Islet of Langerhans (tissue), 1 donor: Measurements from ENCODE around the gene BTC.
"Not testable (repeated sequence)": the region's sequence is repeated elsewhere in the genome, so short reads cannot be mapped to it uniquely, and the experiment has no call there.

Source experiments
- FAIRE-seq: peaks from one replicate; lab custom pipeline; 2011; peaks lifted over from hg19 to GRCh38; lab: Jason Lieb, UNC

The BTC gene, protein sequence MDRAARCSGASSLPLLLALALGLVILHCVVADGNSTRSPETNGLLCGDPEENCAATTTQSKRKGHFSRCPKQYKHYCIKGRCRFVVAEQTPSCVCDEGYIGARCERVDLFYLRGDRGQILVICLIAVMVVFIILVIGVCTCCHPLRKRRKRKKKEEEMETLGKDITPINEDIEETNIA

DNA sequence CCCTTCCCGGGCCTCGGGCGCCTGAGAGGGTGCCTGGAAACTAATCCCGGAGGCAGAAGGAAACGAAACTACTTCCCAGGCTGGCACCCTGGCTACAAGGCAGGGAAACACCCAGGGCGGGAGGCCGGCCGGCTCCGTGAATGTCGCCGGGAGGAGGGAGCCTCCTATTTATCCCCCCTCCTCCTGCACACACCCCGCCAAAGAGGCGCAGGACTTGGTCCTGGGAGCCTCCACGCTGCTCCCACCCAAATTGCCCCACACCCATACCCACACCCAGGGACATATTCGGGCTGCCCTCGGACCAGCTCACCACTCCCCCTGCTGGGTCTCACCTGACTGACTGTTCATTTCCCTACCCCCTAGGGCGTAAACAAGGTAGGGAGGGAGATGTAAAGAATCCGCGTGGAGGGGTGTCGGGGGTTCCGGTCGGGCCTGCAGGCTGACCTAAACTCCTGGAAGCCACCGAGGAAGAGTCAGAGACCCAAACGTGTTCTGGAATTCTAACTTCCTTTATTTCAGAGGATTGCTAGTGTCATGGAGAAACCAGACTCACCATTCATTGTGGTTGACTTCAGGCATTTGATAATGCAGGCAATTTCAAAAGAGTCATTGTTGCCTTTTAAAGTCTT lies at the start of gene BTC:
BTC (minus strand) TSS at position 142 of the 629 bp plus-strand sequence. CDS start 198 bp downstream, outside the sequence.
- peak; percentile 17 for FAIRE-seq

DNA sequence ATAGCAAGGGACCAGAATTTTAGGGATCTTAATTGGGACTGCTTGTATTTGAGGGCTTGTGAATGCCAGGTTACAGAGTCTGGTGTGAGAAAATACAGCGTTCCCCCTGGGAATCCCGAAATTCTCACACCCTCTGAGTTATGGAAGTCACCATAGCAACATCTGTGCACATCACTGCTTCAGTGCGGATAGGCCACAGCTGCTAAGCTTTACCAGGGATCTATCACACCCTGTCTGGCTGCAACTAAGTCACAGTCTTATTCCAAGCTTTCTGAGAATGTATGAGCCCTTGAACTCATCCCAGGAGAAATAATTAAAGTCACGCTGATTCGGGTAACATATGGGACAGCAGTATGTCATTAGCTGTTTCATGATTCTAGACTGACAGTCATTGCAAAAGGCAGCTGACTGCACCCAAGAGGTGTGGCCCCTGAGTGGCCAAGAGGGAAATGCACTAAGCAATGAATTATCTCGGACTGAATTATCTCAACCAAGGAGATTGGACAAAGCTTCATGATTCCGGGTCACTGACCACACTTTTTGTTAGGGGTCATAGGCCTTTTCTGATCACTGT lies 46.7 kb upstream of the BTC start:
- no peak for FAIRE-seq

DNA sequence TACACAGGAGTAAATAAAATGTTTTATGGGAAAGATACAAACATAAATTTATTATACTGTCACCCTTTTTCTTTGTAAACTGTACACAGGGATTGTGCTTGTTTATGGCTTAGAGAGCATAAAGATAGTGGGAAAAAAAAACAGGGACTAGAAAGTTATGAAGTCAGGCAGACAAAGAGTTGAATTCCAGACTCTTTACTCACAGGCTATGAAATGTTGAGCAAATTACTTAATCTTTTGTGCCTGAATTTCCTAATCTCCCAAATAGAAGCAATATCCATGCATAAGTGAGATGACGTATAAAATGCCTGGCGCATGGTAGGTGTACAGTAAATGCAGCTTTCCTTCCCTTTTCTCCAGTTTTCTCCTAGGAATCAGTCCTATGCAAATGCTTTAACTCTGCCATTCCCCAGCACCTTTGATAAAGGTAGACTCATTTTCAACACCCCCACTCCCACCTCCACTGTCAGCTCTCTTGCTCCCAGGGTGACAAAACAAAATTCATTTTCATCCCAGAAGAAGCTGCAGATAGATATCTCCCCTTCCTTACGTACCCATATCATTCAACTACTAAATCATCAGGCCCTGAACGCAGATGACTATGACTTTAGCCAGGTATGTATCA lies 44.5 kb upstream of the BTC start:
- FAIRE-seq: no peak

DNA sequence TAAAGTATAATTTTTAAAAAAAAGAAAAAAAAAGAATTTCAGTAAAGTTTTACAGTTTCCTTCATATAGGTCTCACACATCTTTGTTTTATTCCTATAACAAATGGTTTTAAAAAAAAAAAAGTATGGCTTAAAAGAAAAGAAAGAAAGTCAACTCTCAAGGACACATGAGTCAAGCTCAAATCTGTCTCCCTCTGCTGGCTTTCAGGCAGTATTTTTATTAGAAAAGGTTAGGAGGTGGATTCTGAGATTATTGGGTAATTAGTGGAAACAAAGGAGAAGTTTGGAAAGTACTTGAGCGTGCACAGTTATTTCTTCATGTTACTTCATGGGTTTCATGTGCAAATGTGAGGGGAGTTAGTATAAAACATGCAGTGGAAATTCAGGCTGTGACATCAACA lies 36.6 kb upstream of the BTC start:
- no peak for FAIRE-seq

DNA sequence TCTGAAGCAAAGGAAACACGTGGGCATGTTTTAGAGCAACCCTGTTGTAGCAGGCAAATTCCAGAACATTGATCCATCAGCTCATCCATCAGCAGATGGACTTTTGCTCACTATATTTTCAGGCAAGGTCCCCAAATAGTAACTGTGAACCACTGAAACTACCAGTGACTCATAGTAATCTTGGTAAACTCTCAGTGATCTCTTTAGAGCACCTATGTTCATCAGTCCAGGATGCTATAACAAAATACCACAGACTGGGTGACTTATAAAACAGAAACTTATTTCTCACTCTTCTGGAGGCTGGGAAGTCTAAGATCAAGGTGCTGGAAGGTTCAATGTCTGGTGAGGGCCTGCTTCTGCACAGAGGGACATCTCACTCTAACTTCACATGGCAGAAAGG lies 28.9 kb upstream of the BTC start:
- no peak for FAIRE-seq

DNA sequence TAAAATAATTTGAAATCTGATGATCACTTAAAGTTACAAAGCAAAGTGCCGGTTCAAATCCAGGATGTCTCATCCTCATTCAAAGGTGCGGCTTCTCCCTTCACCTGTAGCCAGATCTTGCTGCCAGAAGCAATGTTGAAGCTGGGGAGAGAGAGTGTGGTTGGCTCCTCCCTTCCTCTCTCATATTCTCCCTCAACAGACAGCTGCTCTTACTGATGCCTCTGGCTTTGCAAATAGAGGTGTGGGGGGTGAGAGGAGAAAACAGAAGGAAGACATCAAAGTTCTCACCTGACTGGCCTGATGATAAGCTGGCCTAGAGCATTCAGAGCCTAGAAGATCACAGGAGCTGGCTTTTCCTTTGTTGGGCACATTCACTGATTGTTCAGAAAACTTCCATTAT lies 28.3 kb upstream of the BTC start:
- FAIRE-seq: no peak

DNA sequence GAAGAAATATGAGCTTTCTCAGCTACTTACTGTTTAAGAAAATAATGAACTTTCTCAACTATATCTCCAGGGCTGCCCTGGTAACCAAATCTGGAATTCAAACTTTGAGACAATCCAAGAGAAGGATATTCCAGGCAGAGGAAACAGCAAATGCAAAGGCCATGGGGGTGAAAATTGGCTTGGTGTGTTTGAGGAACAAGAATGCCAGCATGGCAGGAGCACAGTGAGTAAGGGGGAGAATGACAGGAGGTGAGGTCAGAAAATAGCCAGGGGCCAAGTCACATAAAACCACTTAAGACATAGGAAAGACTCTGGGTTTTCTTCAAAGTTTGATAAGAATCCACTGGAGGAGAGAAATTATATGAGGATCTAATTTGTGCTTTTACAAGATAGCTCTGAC lies 27.2 kb upstream of the BTC start:
- no peak for FAIRE-seq

DNA sequence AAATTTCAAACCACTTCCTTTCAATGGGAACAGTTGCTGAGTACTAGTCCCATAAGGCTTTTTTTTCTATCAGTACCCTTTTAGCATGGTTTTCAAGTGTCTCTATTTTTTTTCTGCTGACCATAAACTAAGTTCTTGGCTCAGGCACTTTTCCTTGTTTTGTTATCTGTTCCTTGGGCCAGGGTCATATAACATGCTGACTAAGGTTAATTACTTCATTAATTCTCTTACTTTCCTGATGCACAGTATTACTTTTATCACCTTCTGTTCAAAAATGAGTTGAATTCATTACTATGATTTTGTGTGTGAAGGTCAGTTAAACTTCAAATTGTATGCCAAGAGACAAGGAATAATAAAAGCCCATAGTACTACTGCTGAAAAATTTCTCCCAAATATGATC lies 19.7 kb upstream of the BTC start:
- no peak for FAIRE-seq

DNA sequence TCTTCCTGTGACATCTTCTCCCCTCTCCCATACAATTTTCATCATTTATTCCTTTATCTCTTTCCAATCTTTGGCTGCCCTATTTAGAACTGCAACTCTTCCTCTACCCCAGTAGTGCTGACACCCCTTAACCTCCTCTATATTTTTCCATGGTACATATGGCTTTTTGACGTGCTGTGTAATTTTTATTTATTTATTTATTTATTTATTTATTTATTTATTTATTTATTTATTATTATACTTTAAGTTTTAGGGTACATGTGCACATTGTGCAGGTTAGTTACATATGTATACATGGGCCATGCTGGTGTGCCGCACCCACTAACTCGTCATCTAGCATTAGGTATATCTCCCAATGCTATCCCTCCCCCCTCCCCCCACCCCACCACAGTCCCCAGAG lies 17.7 kb upstream of the BTC start:
- not testable (repeated sequence) for FAIRE-seq

DNA sequence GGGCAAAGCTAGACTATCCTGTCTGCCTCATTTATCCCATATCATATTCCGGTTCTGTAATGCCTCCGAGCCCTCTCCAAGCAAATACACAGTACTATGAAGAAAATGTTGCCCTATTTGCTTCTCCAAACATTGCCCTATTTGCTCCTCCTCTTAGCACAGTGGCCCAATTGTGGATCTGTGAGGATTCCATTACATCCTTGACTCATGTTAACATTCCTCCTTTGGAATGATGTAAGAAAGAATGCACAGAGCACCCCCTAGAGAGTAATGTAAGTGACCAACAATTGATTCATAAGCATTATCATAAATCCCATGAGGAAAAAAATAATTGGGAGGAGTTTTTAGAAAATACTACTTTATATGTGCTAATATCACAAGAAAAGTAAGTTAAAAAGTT lies 11.3 kb upstream of the BTC start:
- FAIRE-seq: no peak

DNA sequence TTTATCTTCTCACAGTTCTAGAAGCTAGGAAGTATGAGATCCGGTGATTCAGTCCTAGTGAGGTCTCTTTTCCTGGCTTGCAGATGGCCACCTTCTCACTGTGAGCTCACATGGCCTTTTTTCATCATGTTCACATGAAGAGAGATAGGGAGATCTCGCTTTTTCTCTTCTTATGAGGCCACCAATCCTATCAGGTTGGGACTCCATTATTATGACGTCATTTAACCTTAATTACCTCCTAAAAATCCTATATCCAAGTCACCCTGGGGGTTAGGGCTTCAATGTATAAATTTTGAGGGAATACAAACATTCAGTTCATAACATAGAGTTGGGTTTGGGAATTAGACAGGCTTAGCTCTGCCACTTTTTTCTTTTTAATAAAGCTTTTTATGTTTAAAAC lies 6.0 kb upstream of the BTC start:
- no peak for FAIRE-seq

DNA sequence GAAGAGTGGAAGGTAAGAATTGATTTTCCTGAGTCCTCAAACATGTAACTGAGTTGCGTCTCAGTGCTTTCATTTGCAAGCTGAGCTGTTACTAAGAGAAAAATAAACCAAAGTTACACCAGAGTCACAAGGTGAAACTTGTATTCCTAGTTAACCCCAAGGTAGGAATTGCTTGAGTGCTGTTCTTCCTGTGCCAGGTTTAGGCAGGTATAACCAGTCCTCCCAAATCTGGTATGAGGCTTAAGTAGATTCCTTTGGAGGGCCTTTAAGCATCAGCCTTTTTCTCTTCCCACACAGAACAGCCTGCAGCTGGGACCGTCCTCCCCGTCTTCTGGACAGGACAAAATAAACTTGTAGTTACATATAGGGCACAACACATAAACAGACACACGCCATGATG lies 2.3 kb upstream of the BTC start:
- no peak for FAIRE-seq

DNA sequence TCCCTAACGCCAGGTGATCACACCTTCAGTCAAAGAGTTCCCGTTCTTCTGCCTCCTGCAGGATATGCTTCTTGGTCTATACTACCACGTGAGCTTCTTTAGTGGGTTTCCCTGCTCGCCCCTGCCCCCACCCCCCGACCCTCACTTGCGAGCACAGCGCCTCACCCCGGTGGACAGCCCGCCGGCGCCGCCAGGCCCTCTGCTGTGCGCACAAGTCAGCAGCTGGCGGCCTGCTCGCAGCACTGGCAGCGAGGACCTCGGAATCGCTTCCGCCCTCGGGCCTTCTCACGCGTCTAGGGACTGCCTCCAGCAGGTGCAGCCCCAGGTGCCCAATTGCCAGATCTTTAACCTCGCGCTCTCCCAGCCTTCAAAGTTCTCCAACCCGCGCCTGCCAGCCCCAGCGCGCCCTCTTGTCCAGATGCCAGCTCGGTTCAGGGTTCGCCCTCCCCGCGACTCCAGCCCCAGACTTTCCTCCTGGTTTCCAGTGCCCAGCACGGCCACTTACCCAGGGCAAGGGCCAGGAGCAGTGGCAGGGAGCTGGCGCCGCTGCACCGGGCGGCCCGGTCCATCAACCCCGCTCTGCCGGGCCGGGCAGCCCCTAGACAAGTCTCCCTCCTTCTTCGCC lies 454 bp downstream of the BTC start:
- FAIRE-seq: no peak

DNA sequence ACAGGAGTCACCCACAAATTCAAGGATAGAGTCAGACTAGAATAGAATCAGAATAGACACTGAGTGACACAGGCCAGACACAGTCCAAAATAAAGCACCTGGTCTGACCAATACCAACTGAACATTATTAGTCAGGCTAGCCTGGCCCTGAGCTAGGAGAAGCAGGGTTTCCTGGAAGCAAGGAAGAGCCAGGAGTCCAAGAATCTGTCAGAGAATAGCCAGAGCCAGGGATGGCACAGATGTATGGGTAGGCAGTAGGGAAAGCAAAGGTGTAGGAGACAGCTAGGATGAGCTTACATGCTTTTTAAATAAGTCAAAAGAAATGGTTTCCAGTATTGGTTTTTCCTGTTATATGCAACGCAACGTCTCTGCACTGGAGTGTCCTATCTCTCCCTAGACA lies 3.7 kb downstream of the BTC start:
- no peak for FAIRE-seq

DNA sequence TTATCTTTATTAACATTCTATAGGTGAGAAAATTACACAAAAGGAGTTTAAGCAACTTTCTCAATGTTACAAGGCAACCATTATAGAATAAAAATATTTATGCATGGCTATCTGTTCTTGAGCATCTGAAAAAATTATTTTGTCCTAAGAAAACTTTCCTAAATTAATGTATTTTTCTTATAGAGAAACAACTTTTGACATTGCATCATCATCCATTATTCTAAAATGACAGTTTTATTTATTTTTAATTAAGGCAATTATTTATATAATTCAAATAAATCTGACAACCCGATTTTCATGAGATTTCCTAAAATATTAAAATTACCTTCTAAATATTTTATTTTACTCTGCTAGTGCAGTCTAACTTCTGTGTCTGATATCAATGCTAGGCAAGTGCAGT lies 4.8 kb downstream of the BTC start:
- no peak for FAIRE-seq

DNA sequence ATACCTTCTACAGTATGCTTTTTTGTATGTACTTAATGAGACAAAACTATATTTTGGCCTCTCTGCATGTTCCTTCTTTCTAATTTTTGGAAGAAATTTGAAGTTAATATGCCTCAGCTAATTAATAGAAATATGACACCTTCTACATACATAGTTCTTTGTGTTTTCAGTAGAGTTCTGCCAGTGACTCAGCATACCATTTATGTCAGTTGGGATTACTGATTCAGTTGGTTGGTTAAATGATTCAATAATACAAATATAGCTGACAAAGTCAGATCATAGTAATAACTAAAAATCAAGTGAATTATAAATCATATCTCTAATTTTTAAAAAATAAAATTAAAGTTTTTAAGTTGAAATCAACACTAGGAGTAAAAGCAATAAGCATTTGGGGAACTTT lies 16.8 kb downstream of the BTC start:
- no peak for FAIRE-seq

DNA sequence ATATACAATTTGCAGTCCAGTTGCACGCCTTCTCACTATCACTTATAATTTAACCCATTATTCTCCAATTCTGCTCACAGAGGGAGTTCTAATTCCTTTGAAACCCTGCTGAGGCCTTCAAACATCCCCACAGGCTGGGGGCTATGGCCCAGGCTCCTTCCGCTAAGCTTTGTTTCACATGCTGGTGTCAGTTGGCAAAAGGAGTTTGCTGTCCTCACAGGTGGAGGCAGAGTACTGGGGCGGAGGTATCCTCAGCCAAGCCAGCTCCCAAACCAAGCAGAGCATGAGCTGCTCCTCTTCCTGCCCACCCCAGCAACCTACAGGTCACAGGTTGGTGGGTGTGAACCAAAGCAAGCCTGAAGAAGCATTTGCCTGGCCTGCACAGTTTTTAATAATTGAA lies 21.5 kb downstream of the BTC start:
- no peak for FAIRE-seq

DNA sequence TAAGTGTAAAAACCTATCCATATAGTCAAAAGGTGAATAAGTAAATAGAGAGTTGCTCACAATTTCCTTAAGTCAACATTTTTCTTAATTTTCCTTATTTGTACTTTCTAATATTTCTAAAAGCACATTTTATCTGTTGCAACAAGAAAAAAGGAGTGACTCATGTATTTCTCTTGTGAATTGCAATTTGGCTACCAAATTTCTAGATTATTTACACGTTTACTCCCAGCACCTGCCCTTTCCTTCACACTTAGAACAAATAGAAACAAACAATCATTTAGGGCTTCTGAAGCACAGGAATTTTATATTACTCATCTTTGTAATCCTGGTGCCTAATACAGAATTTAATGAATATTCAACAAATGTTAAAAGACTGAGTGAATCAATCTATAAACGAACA lies 22.2 kb downstream of the BTC start:
- no peak for FAIRE-seq

DNA sequence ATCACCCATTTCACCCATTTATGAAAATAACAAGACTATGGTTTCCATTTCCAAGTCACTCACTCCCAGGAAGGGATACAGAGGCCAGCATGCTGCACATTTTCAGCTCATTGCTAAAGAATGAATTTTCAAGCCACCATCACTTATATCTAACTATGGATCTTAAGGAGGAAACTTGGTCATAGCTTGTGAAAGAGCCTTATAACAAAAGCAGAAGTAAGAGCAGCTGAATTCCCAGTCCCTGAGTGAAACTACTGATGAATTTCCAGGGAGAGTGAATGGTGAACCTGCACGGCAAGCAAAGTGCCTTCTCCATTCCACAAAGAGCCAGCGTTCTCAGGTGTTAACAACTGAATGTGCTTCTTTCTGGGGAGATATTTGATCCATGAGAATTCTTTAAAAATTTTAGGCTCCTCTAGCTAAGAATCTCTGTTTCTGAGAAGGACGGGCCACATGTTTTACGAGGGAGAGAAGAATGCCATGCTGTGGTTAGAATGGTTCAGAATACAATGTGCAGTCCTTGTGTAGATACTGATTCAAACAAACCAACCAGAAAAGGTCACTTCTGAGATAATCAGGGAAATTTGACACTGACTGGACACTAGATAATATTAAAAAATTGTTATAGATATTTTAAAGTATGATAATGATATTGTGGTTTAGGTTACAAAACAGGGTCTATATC lies 24.0 kb downstream of the BTC start:
- no peak for FAIRE-seq

DNA sequence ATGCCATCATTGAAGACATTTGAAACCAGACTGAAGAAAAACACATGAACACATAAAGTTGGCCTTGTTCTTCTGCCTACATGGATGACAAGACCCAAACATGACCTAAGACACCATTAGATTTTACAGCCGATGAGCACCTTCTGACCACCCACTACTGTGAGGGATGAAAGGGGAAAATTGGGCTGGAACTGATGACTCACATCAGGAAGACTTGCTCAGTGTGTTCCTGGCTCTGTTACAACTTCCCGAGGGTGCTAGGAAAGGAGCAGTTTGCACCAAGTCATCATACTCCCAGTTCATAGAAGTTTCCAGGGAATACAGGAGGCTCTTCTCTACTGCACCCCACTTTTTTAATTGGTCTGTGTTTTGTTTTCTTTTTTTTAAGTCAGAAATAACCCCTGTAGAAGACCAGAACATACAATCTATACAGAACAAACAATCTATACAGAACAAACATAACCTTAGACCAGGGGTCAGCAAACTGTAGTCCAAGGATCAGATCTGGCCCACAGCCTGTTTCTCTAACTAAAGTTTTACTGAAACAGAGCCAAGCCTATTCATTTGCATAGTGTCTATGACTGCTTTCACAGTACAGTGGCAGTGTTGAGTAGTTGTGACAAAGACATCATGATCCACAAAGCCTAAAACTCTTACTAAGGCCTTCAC lies 25.3 kb downstream of the BTC start:
- no peak for FAIRE-seq

DNA sequence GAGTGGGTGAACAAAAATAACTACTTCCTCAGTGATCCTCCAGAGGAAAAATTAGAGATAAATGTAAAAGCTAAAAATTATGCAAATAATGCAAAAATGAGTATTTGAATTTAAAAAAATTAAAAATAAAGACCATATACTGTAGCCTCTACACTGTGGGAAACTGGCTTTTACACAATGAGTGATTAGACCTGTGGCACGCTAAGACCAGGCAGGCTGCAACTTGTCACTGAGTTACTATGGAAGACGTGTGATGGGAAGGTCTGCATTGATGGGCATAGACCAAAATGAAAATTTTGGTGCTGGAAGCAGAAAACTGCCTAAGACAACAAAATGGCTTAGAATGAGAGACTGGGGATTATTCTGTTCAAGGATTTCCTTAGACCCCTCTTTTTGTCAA lies 30.2 kb downstream of the BTC start:
- FAIRE-seq: no peak

DNA sequence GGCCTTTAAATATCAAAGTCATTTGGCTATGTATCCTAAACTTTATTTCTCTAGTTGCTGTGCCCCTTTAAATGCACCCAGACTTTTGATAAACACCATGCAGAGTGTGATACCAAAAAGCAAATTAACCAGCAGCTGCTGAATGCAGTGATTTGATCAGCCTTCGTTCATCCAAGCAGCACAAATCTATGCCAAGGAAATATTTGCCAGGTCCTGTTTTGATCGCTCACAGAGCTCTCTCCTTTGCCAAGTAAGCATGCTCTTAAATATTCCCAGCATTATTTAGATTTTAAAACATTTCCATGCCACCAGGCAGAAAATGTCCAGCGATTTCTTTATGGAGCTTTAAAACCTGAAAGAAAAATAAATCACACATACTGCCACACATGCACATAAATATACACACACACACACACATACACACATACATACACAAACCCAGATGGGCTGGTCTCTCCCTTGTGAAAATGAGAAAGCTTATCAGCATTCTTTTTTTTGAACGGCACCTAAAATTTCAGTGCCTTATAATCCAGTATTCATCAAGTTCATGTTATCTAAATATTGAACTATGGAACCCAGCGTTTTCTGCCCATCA lies 35.7 kb downstream of the BTC start:
- FAIRE-seq: no peak
